IPS-18a (cell line): ENCODE measurements around the gene ZEB1.

Source experiments
- H3K27ac ChIP-seq: one replicate; pipeline ENCODE4 v1.5.1; 2013; ENCODE audit warnings: low read length
- H3K27me3 ChIP-seq: one replicate; pipeline ENCODE4 v1.6.1; 2013; ENCODE audit warnings: mild to moderate bottlenecking, low read length; ENCODE audit not compliant: control insufficient read depth, insufficient read depth
- H3K36me3 ChIP-seq: one replicate; pipeline ENCODE4 v1.6.1; 2013; ENCODE audit warnings: low read depth, low read length; ENCODE audit not compliant: control insufficient read depth
- H3K4me1 ChIP-seq: one replicate; pipeline ENCODE4 v1.6.1; 2013; ENCODE audit warnings: low read depth, low read length; ENCODE audit not compliant: control insufficient read depth
- H3K4me3 ChIP-seq: one replicate; pipeline ENCODE4 v1.5.1; 2013; ENCODE audit warnings: low read length
- H3K9ac ChIP-seq: one replicate; pipeline ENCODE4 v1.6.1; 2013; ENCODE audit warnings: mild to moderate bottlenecking, low read length, moderate library complexity
- H3K9me3 ChIP-seq: one replicate; pipeline ENCODE4 v1.6.1; 2013; ENCODE audit warnings: low read depth, low read length; ENCODE audit not compliant: control insufficient read depth

ZEB1 gene

GRCh38 chr10:31296754-31297153 lies 22.3 kb upstream of the ZEB1 start:
- Histone ChIP-seq H3K9me3 (no peaks in the 10 kb centered on the region), H3K9ac (no peak overlapping the region), H3K36me3 (no peaks in the 10 kb centered on the region), H3K4me3 (no peak overlapping the region), H3K27ac (no peak overlapping the region), H3K4me1 (no peaks in the 10 kb centered on the region), H3K27me3 (no peaks in the 10 kb centered on the region)

- Histone ChIP-seq H3K4me1 (no peaks in the 10 kb centered on the region), H3K9me3 (no peaks in the 10 kb centered on the region), H3K4me3 (no peak overlapping the region), H3K9ac (no peak overlapping the region), H3K27ac (no peak overlapping the region), H3K36me3 (no peaks in the 10 kb centered on the region), H3K27me3 (no peaks in the 10 kb centered on the region)
Observed at GRCh38 chr10:31299119-31299518, 19.9 kb upstream of the ZEB1 start.

DNA sequence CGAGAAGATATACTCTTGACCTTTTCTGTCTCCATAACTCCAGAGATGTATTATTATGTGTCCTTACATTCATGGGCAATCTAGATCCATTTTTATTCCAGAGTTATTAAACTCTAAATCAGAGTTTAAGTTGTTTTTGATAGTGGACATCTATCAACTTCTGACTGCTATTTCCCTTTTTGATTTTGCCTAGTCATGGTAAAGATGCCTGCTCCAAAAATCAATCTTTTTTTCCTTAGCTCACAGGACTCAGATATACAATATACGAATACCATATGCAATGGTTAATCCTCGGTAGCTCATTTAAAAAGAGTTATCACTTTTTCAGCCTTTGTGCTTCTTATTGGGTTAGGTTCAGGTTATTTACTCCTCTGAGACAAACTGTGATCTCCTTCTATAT lies 15.8 kb upstream of the ZEB1 start:
- Histone ChIP-seq H3K27me3 (no peaks in the 10 kb centered on the region), H3K4me1 (no peaks in the 10 kb centered on the region), H3K9me3 (no peaks in the 10 kb centered on the region), H3K27ac (no peak overlapping the region), H3K4me3 (no peak overlapping the region), H3K9ac (no peak overlapping the region), H3K36me3 (no peaks in the 10 kb centered on the region)

DNA sequence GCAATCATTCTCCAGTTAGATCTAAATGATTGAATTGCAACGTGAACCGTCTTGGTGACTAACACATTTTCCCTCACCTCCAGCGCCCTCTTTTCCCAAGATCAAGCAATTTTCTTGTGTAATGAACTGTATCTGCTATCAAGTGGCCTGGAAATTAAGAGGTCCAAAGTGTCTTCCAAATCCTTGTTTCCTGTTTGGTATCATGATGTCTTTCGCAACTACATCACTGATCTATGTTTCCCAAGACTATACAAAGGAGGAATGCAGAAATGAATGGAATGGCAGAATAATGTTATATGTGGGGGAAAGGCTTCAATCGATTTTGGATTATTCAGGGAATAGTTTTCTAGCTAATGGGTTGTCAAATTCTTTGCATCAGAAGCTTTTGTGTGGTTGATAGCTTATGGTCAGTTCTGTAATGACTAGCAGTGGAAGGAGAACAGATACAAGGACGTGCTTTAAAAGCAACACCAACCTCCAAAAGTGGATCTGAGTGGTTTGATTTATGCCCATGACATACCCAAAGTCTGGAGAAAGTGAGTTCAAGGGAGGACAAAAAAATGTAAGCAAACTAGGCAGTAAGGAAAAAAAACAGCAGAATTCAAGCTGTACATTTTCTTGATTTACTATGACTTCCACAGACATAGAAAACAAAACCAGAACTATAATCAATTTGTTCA lies 14.6 kb upstream of the ZEB1 start:
- Histone ChIP-seq H3K9ac (no peak overlapping the region), H3K36me3 (no peaks in the 10 kb centered on the region), H3K4me3 (no peak overlapping the region), H3K27me3 (no peaks in the 10 kb centered on the region), H3K27ac (no peak overlapping the region), H3K4me1 (no peaks in the 10 kb centered on the region), H3K9me3 (no peaks in the 10 kb centered on the region)

DNA sequence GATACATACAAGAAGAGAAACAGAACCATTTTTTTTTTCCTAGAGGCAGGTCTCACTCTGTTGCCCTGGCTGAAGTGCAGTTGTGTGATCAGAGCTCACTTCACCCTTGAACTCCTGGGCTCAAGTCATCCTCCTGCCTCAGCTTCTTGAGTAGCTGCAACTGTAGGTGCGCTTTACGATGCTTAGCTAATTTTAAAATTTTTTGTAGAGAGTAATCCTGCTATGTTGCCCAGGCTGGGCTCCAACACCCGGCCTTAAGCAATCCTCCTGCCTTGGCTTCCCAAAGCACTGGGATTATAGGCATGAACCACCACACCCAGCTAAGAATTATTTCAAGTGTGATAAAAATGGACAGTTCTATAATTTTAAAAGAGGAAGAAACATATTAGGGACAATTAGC lies 5.6 kb upstream of the ZEB1 start:
- H3K9ac ChIP-seq, result no peak overlapping the region
- H3K4me1 ChIP-seq, result no peaks in the 10 kb centered on the region
- no peaks in the 10 kb centered on the region for H3K9me3 ChIP-seq
- H3K27me3 ChIP-seq, result peaks cover 17% of the 10 kb centered on the region
- H3K36me3 ChIP-seq, result no peaks in the 10 kb centered on the region
- H3K4me3 ChIP-seq, result no peak overlapping the region
- no peak overlapping the region for H3K27ac ChIP-seq

- H3K27me3 ChIP-seq, result peaks cover 17% of the 10 kb centered on the region
- no peak overlapping the region for H3K9ac ChIP-seq
- no peak overlapping the region for H3K4me3 ChIP-seq
- H3K27ac ChIP-seq, result no peak overlapping the region
- H3K4me1 ChIP-seq, result no peaks in the 10 kb centered on the region
- H3K36me3 ChIP-seq, result no peaks in the 10 kb centered on the region
- H3K9me3 ChIP-seq, result no peaks in the 10 kb centered on the region
Observed at GRCh38 chr10:31314256-31315150, 4.5 kb upstream of the ZEB1 start.

DNA sequence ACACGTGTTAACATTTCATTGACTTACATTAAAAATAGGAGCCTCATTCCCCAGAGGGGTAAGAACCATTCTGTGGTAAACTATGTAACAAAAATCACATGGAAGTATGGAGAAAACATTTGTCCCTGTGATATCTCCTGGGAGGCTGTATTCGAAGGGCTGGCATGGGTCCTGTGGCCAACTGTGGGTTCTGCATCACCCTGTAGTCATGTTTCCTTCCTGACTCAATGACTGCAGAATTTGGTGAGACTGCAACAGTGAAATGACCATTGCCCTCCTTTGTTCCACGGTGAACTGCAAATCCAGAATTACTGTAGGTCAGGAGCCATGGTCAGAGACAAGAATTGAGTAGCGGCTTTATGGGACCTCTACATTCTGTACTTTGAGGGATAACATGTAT lies 3.6 kb upstream of the ZEB1 start:
- Histone ChIP-seq H3K27ac (no peak overlapping the region), H3K9ac (no peak overlapping the region), H3K9me3 (no peaks in the 10 kb centered on the region)

GRCh38 chr10:31317171-31317570 lies 1.8 kb upstream of the ZEB1 start:
- H3K27ac ChIP-seq, result no peak overlapping the region
- no peak overlapping the region for H3K4me3 ChIP-seq
- H3K36me3 ChIP-seq, result no peaks in the 10 kb centered on the region
- H3K9me3 ChIP-seq, result no peaks in the 10 kb centered on the region
- peaks cover 7% of the 10 kb centered on the region for H3K4me1 ChIP-seq
- peaks cover 38% of the 10 kb centered on the region for H3K27me3 ChIP-seq
- H3K9ac ChIP-seq, result no peak overlapping the region

More for the DNA sequence above, 3.6 kb upstream of the ZEB1 start:
- Histone ChIP-seq H3K36me3 (no peaks in the 10 kb centered on the region), H3K27me3 (peaks cover 21% of the 10 kb centered on the region), H3K4me3 (no peak overlapping the region), H3K4me1 (no peaks in the 10 kb centered on the region)

DNA sequence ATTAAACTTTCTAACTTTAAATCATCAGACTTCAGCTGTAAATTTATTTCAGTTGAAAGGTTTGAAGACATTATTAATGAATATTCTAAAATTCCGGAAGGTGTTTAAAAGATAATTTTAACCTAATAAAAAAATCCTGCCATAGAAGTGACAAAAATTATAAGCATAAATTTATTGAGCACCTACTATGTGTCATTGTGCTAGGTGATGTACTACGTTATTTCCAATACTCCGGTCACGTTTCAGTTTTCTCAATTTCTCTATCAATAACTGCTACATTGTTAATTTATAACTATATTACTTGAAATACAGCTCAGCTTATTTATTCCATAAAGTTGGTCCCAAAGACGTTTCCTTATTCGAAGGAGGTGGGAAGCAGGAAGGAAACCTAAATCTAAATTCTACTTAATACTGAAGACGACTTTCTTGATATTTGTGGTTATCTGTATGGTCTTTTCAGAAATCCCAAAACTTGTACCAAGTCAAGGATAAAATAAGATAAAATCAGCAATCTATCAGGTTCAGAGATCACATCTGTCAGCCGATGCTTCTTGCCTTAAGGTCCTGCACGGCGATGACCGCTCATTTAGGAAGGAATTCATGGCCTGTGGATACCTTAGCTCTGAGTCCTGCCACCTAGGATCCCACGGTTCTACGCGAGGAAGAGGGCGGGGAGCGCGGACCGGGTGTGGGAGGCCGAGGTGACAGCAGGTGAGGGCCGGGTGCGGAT lies 1.2 kb upstream of the ZEB1 start:
- Histone ChIP-seq H3K27ac (no peak overlapping the region), H3K36me3 (no peaks in the 10 kb centered on the region), H3K4me1 (peaks cover 7% of the 10 kb centered on the region), H3K27me3 (peaks cover 45% of the 10 kb centered on the region), H3K9me3 (no peaks in the 10 kb centered on the region), H3K9ac (peak overlapping the region; percentile 46), H3K4me3 (peak overlapping the region; percentile 88)

GRCh38 chr10:31318382-31318853 lies 598 bp upstream of the ZEB1 start:
- H3K9me3 ChIP-seq, result no peaks in the 10 kb centered on the region
- H3K4me3 ChIP-seq, result peak overlapping the region; percentile 88
- H3K9ac ChIP-seq, result peak overlapping the region; percentile 46
- peaks cover 7% of the 10 kb centered on the region for H3K4me1 ChIP-seq
- H3K27ac ChIP-seq, result no peak overlapping the region
- peaks cover 51% of the 10 kb centered on the region for H3K27me3 ChIP-seq
- H3K36me3 ChIP-seq, result no peaks in the 10 kb centered on the region
